Liver (tissue), 9 donors: ENCODE data around the gene PRKCH. TPM values are rescaled to one million over a fixed set of nuclear protein-coding genes. Genes with fewer than 3 reads are reported as not detected.

Experiments
- DNase-seq: peaks from one replicate; pipeline ENCODE4 v3.0.0-alpha.2; 2017; ENCODE audit warnings: low spot score
- H3K27ac ChIP-seq, 2 donors: one replicate each; pipeline ENCODE4 v1.7.0; 2013; ENCODE audit warnings: inconsistent platforms in 2 of 2, low read length in 2 of 2, control low read depth in 1 of 2, low read depth in 1 of 2, mild to moderate bottlenecking in 1 of 2
- H3K27me3 ChIP-seq, 4 donors: one replicate each; pipeline versions ENCODE4 v1.6.1 to v1.7.0; 2013; ENCODE audit warnings: low read length in 3 of 4, inconsistent platforms in 1 of 4, mild to moderate bottlenecking in 1 of 4, moderate library complexity in 1 of 4; ENCODE audit not compliant: control insufficient read depth in 4 of 4, insufficient read depth in 4 of 4
- H3K36me3 ChIP-seq, 4 donors: one replicate each; pipeline versions ENCODE4 v1.6.1 to v1.7.0; 2013; ENCODE audit warnings: low read length in 3 of 4, mild to moderate bottlenecking in 3 of 4, low read depth in 1 of 4, moderate library complexity in 1 of 4; ENCODE audit not compliant: control insufficient read depth in 4 of 4, insufficient read depth in 3 of 4
- H3K4me1 ChIP-seq, 4 donors: one replicate each; pipeline versions ENCODE4 v1.6.1 to v1.7.0; 2013; ENCODE audit warnings: low read length in 3 of 4, mild to moderate bottlenecking in 3 of 4, moderate library complexity in 1 of 4; ENCODE audit not compliant: control insufficient read depth in 4 of 4, insufficient read depth in 4 of 4
- H3K4me3 ChIP-seq, 3 donors: one replicate each; pipeline versions ENCODE4 v1.6.1 to v1.7.0; 2013; ENCODE audit warnings: low read length in 3 of 3, control low read depth in 1 of 3, low read depth in 1 of 3, mild to moderate bottlenecking in 1 of 3
- H3K9ac ChIP-seq, 2 donors: one replicate each; pipeline ENCODE4 v1.7.0; 2013; ENCODE audit warnings: low read length in 2 of 2, mild to moderate bottlenecking in 2 of 2, moderate library complexity in 2 of 2, control low read depth in 1 of 2, low read depth in 1 of 2
- H3K9me3 ChIP-seq, 4 donors: one replicate each; pipeline versions ENCODE4 v1.6.1 to v1.7.0; 2013; ENCODE audit warnings: low read length in 3 of 4; ENCODE audit not compliant: control insufficient read depth in 4 of 4
- ATF3 ChIP-seq: IDR thresholded peaks from 2 replicates; pipeline ENCODE4 v1.6.1; 2016; ENCODE audit warnings: antibody characterized with exemption
- CTCF ChIP-seq: fragments of 150-350 bp; IDR thresholded peaks from 2 replicates; pipeline ENCODE4 v1.5.1; 2017; ENCODE audit warnings: improper control_type of control experiment, low read depth, low read length; ENCODE audit not compliant: missing input control
- EGR1 ChIP-seq, 2 donors: IDR thresholded peaks; 2 replicates each; pipeline ENCODE4 v1.6.1; 2016 to 2018; ENCODE audit warnings: antibody characterized with exemption in 2 of 2, low read depth in 2 of 2
- FOXA1 ChIP-seq: IDR thresholded peaks from 2 replicates; pipeline ENCODE4 v1.6.1; 2016; ENCODE audit warnings: antibody characterized with exemption
- FOXA2 ChIP-seq: IDR thresholded peaks from 2 replicates; pipeline ENCODE4 v1.6.1; 2016; ENCODE audit warnings: antibody characterized with exemption
- GABPA ChIP-seq, 2 donors: IDR thresholded peaks in 1 of 2; conservative IDR thresholded peaks in 1 of 2; 2 replicates each; pipeline ENCODE4 v1.6.1; 2016; ENCODE audit warnings: antibody characterized with exemption in 2 of 2, mild to moderate bottlenecking in 1 of 2, moderate library complexity in 1 of 2
- HNF4A ChIP-seq, 2 donors: conservative IDR thresholded peaks; 2 replicates each; pipeline ENCODE4 v1.6.1; 2016; ENCODE audit warnings: antibody characterized with exemption in 2 of 2, mild to moderate bottlenecking in 2 of 2
- HNF4G ChIP-seq: IDR thresholded peaks from 2 replicates; pipeline ENCODE4 v1.6.1; 2016; ENCODE audit warnings: antibody characterized with exemption
- JUND ChIP-seq, 2 donors: IDR thresholded peaks; 2 replicates each; pipeline ENCODE4 v1.6.1; 2016; ENCODE audit warnings: antibody characterized with exemption in 2 of 2
- MAX ChIP-seq: IDR thresholded peaks from 2 replicates; pipeline ENCODE4 v1.6.1; 2016; ENCODE audit warnings: antibody characterized with exemption
- NR2F2 ChIP-seq: IDR thresholded peaks from 2 replicates; pipeline ENCODE4 v1.6.1; 2016; ENCODE audit warnings: antibody characterized with exemption
- RAD21 ChIP-seq, 2 donors: IDR thresholded peaks; 2 replicates each; pipeline ENCODE4 v1.6.1; 2016; ENCODE audit warnings: antibody characterized with exemption in 2 of 2, mild to moderate bottlenecking in 2 of 2
- RXRA ChIP-seq, 2 donors: IDR thresholded peaks; 2 replicates each; pipeline ENCODE4 v1.6.1; 2017 to 2018; ENCODE audit warnings: antibody characterized with exemption in 2 of 2, mild to moderate bottlenecking in 1 of 2
- SP1 ChIP-seq: IDR thresholded peaks from 2 replicates; pipeline ENCODE4 v1.6.1; 2018; ENCODE audit warnings: antibody characterized with exemption, mild to moderate bottlenecking
- TAF1 ChIP-seq: conservative IDR thresholded peaks from 2 replicates; pipeline ENCODE4 v1.6.1; 2016; ENCODE audit warnings: antibody characterized with exemption, mild to moderate bottlenecking
- YY1 ChIP-seq: IDR thresholded peaks from 2 replicates; pipeline ENCODE4 v1.6.1; 2016; ENCODE audit warnings: antibody characterized with exemption, mild to moderate bottlenecking
- ZBTB33 ChIP-seq: IDR thresholded peaks from 2 replicates; pipeline ENCODE4 v1.6.1; 2016; ENCODE audit warnings: antibody characterized with exemption
- WGBS: extraction: QIAGEN DNeasy Blood & Tissue Kit; methylation state at CpG from one replicate; pipeline ENCODE4 v1.1.7; 2013; 5-methylcytosine and 5-hydroxymethylcytosine counted together
- polyA plus RNA-seq, 2 donors: library from polyadenylated mRNA; stranded (reverse) in 1 of 2; unstranded in 1 of 2; fragments of 200-250 nt in 1 of 2; fragments of >200 nt in 1 of 2; fragmentation: Nextera tagmentation in 1 of 2; extraction: Ambion mirVana in 1 of 2; gene quantifications; one replicate each; pipeline versions ENCODE4 v1.2.1 to v1.2.3, GENCODE V29; 2013 to 2015
- total RNA-seq, 2 donors: library from RNA; depleted of rRNA; stranded (reverse); fragments of >200 nt; gene quantifications; one replicate each; pipeline ENCODE4 v1.2.3, GENCODE V29; 2014
- donor health status: healthy.
- donor health status: healthy.
- donor health status: healthy.
- donor health status: healthy.
- donor health status: healthy.

PRKCH gene
- total and polyA plus RNA-seq, 4 donors: 3.9 to 13.7 (median 7.0) TPM

GRCh38 chr14:61573748-61574513 is 252.6 kb downstream of the PRKCH start:
- Histone ChIP-seq H3K36me3 (no peaks in the 10 kb centered on the region), H3K4me1 (peaks cover 0 to 13% (median 6%) of the 10 kb centered on the region in 4 donors), H3K9ac (no peak overlapping the region), H3K4me3 (no peak overlapping the region), H3K27me3 (no peaks in the 10 kb centered on the region), H3K9me3 (no peaks in the 10 kb centered on the region), H3K27ac (peak overlapping the region; percentile 52 to 61)
- TF ChIP-seq SP1: peak; percentile 27
- TF ChIP-seq ATF3: no peak
- TF ChIP-seq NR2F2: peak; percentile 60
- TF ChIP-seq RAD21 (IDR thresholded peaks at IDR 0.05): peak in 1 of 2 donors; percentile 5
- TF ChIP-seq GABPA (IDR thresholded peaks at IDR 0.05 in 1 of 2, conservative IDR thresholded peaks at IDR 0.05 in 1 of 2): no peak
- TF ChIP-seq JUND (IDR thresholded peaks at IDR 0.05): peak; percentile 51 to 55
- TF ChIP-seq RXRA (IDR thresholded peaks at IDR 0.05): peak; percentile 62 to 65
- 73% methylated on average over 7 of the region's 7 CpGs for WGBS
- DNase-seq: no peak

GRCh38 chr14:61574514-61574807 is 253.1 kb downstream of the PRKCH start:
- WGBS: 68% methylated on average over 7 of the region's 7 CpGs
- H3K27ac ChIP-seq: peak overlapping the region; percentile 52 to 61
- H3K9me3 ChIP-seq: no peaks in the 10 kb centered on the region
- H3K27me3 ChIP-seq: no peaks in the 10 kb centered on the region
- DNase-seq: no peak
- H3K4me1 ChIP-seq: peaks cover 0 to 13% (median 6%) of the 10 kb centered on the region in 4 donors
- H3K9ac ChIP-seq: no peak overlapping the region
- H3K36me3 ChIP-seq: no peaks in the 10 kb centered on the region
- H3K4me3 ChIP-seq: no peak overlapping the region
- TF ChIP-seq GABPA (IDR thresholded peaks at IDR 0.05 in 1 of 2, conservative IDR thresholded peaks at IDR 0.05 in 1 of 2) (no peak), HNF4A (conservative IDR thresholded peaks at IDR 0.05) (peak in 1 of 2 donors; percentile 19)

GRCh38 chr14:61575126-61575525 is 253.7 kb downstream of the PRKCH start:
- H3K9ac ChIP-seq: no peak overlapping the region
- H3K27ac ChIP-seq: no peak overlapping the region
- H3K36me3 ChIP-seq: no peaks in the 10 kb centered on the region
- 96% methylated on average over 3 of the region's 3 CpGs for WGBS
- no peaks in the 10 kb centered on the region for H3K9me3 ChIP-seq
- DNase-seq: no peak
- no peaks in the 10 kb centered on the region for H3K27me3 ChIP-seq
- peaks cover 0 to 13% (median 6%) of the 10 kb centered on the region in 4 donors for H3K4me1 ChIP-seq
- TF ChIP-seq MAX (no peak), HNF4G (no peak)
- no peak overlapping the region for H3K4me3 ChIP-seq

- H3K4me1 ChIP-seq: peaks cover 0 to 13% (median 6%) of the 10 kb centered on the region in 4 donors
Observed at GRCh38 chr14:61575551-61576150, 254.3 kb downstream of the PRKCH start.

More at GRCh38 chr14:61575551-61576150, 254.3 kb downstream of the PRKCH start:
- 90% methylated on average over 6 of the region's 6 CpGs for WGBS
- Histone ChIP-seq H3K9ac (no peak overlapping the region), H3K9me3 (no peaks in the 10 kb centered on the region), H3K27me3 (no peaks in the 10 kb centered on the region), H3K4me3 (no peak overlapping the region), H3K27ac (no peak overlapping the region), H3K36me3 (no peaks in the 10 kb centered on the region)
- no peak for TF ChIP-seq GABPA (IDR thresholded peaks at IDR 0.05 in 1 of 2, conservative IDR thresholded peaks at IDR 0.05 in 1 of 2)
- no peak for TF ChIP-seq MAX
- no peak for TF ChIP-seq ATF3
- no peak for TF ChIP-seq CTCF
- no peak for TF ChIP-seq EGR1 (IDR thresholded peaks at IDR 0.05; ENCODE audit: low read depth in 2 of 2)
- TF ChIP-seq YY1: no peak
- no peak for TF ChIP-seq TAF1
- no peak for TF ChIP-seq NR2F2
- TF ChIP-seq SP1: no peak
- no peak for TF ChIP-seq ZBTB33
- TF ChIP-seq JUND (IDR thresholded peaks at IDR 0.05): no peak
- TF ChIP-seq HNF4A (conservative IDR thresholded peaks at IDR 0.05): no peak
- TF ChIP-seq HNF4G: no peak
- TF ChIP-seq FOXA1: no peak
- no peak for TF ChIP-seq FOXA2
- no peak for TF ChIP-seq RXRA (IDR thresholded peaks at IDR 0.05)
- TF ChIP-seq RAD21 (IDR thresholded peaks at IDR 0.05): no peak
- no peak for DNase-seq
